ENCODE results near the gene ATP9B. TPM values are rescaled to one million over a fixed set of nuclear protein-coding genes. Genes with fewer than 3 reads are reported as not detected.

Gene ATP9B
- total RNA-seq, 1 experiment from 2014 or later, result 44.4 TPM

GRCh38 chr18:79387214-79387613, 318.0 kb downstream of the ATP9B start:
- H3K27ac ChIP-seq (ENCODE audit: low read length), result no peak overlapping the region
- no peak for DNase-seq (ENCODE audit: low read depth, low spot score)
- intact Hi-C loops (cut with micrococcal nuclease; ENCODE audit: unreplicated experiment), result no loop called here
- CTCF ChIA-PET, result no interaction called here
- no peaks in the 10 kb centered on the region for H3K9me3 ChIP-seq (ENCODE audit: control insufficient read depth, insufficient read depth, low read depth, low read length)
- peaks cover 4% of the 10 kb centered on the region for H3K27me3 ChIP-seq (ENCODE audit: control insufficient read depth, insufficient read depth, low read length)
- in situ Hi-C loops (cut with HindIII; ENCODE audit: low pct_unique_long_range_greater_than_20kb, low sequenced_read_pairs), result no loop called here
- no peak overlapping the region for H3K4me3 ChIP-seq (ENCODE audit: low read depth in 2 of 2, low read length in 2 of 2)
- no peaks in the 10 kb centered on the region for H3K36me3 ChIP-seq (ENCODE audit: control insufficient read depth, insufficient read depth, low read length)
- no peaks in the 10 kb centered on the region for H3K4me1 ChIP-seq (ENCODE audit: control insufficient read depth, insufficient read depth, low read length)
- TF ChIP-seq POLR2AphosphoS5 (IDR thresholded peaks at IDR 0.05; ENCODE audit: low read depth, low read length) (no peak), CTCF (IDR thresholded peaks at IDR 0.05) (no peak), TCF7L2 (IDR thresholded peaks at IDR 0.05; ENCODE audit: low read depth, low read length) (no peak), SIN3A (IDR thresholded peaks at IDR 0.05; ENCODE audit: borderline replicate concordance, insufficient read depth, low read depth, low read length) (no peak), REST (IDR thresholded peaks at IDR 0.05; ENCODE audit: insufficient read depth in 1 of 2, low read depth in 2 of 2, low read length in 1 of 2) (no peak)
- no TSS peak for BruUV-seq (replicated peaks)
- POLR2A ChIA-PET, result interaction anchor here (0.7 kb wide), 1 partner anchor 26 kb away, joined by 16 read pairs; no protein-coding TSS in a partner anchor
- ATAC-seq, result no peak

GRCh38 chr18:79387615-79388014, 318.4 kb downstream of the ATP9B start:
- TF ChIP-seq SIN3A (IDR thresholded peaks at IDR 0.05; ENCODE audit: borderline replicate concordance, insufficient read depth, low read depth, low read length) (no peak), REST (IDR thresholded peaks at IDR 0.05; ENCODE audit: insufficient read depth in 1 of 2, low read depth in 2 of 2, low read length in 1 of 2) (no peak), POLR2AphosphoS5 (IDR thresholded peaks at IDR 0.05; ENCODE audit: low read depth, low read length) (no peak), TCF7L2 (IDR thresholded peaks at IDR 0.05; ENCODE audit: low read depth, low read length) (no peak), CTCF (IDR thresholded peaks at IDR 0.05) (no peak)
- intact Hi-C loops (cut with micrococcal nuclease; ENCODE audit: unreplicated experiment) (no loop called here), in situ Hi-C loops (cut with HindIII; ENCODE audit: low pct_unique_long_range_greater_than_20kb, low sequenced_read_pairs) (no loop called here)
- ATAC-seq (no peak), DNase-seq (ENCODE audit: low read depth, low spot score) (no peak)
- Histone ChIP-seq H3K4me3 (ENCODE audit: low read depth in 2 of 2, low read length in 2 of 2) (no peak overlapping the region), H3K27me3 (ENCODE audit: control insufficient read depth, insufficient read depth, low read length) (peaks cover 4% of the 10 kb centered on the region), H3K36me3 (ENCODE audit: control insufficient read depth, insufficient read depth, low read length) (no peaks in the 10 kb centered on the region), H3K9me3 (ENCODE audit: control insufficient read depth, insufficient read depth, low read depth, low read length) (no peaks in the 10 kb centered on the region), H3K27ac (ENCODE audit: low read length) (no peak overlapping the region), H3K4me1 (ENCODE audit: control insufficient read depth, insufficient read depth, low read length) (no peaks in the 10 kb centered on the region)
- no TSS peak for BruUV-seq (replicated peaks)
- CTCF ChIA-PET, result interaction anchor here (0.6 kb wide), 1 partner anchor 26 kb away, joined by 7 read pairs; no protein-coding TSS in a partner anchor
- POLR2A ChIA-PET, result interaction anchor here (0.6 kb wide), 1 partner anchor 699 kb away, joined by 5 read pairs; no protein-coding TSS in a partner anchor

Data from Panc1 (cell line).